HG02798 (cell line): ENCODE measurements around the gene CDH11.
A peak's percentile ranks its signal among the peaks of the same experiment; 100 is the strongest.

ENCODE experiments used
- ATAC-seq: cut with Tn5 transposase; IDR thresholded peaks from one replicate; pipeline ENCODE4 v1.9.1; 2021; ENCODE audit warnings: mild to moderate bottlenecking; ENCODE audit not compliant: unreplicated experiment, poor library complexity

The CDH11 gene, protein sequence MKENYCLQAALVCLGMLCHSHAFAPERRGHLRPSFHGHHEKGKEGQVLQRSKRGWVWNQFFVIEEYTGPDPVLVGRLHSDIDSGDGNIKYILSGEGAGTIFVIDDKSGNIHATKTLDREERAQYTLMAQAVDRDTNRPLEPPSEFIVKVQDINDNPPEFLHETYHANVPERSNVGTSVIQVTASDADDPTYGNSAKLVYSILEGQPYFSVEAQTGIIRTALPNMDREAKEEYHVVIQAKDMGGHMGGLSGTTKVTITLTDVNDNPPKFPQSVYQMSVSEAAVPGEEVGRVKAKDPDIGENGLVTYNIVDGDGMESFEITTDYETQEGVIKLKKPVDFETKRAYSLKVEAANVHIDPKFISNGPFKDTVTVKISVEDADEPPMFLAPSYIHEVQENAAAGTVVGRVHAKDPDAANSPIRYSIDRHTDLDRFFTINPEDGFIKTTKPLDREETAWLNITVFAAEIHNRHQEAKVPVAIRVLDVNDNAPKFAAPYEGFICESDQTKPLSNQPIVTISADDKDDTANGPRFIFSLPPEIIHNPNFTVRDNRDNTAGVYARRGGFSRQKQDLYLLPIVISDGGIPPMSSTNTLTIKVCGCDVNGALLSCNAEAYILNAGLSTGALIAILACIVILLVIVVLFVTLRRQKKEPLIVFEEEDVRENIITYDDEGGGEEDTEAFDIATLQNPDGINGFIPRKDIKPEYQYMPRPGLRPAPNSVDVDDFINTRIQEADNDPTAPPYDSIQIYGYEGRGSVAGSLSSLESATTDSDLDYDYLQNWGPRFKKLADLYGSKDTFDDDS

GRCh38 chr16:65121870-65122723 is at the start of gene CDH11:
Gene CDH11 (minus strand): TSS chr16:65122063. CDS start chr16:65004869, 117,194 bp downstream.
- no peak for ATAC-seq

- ATAC-seq: no peak
Measured at GRCh38 chr16:65154321-65154720, 32.5 kb upstream of the CDH11 start.

DNA sequence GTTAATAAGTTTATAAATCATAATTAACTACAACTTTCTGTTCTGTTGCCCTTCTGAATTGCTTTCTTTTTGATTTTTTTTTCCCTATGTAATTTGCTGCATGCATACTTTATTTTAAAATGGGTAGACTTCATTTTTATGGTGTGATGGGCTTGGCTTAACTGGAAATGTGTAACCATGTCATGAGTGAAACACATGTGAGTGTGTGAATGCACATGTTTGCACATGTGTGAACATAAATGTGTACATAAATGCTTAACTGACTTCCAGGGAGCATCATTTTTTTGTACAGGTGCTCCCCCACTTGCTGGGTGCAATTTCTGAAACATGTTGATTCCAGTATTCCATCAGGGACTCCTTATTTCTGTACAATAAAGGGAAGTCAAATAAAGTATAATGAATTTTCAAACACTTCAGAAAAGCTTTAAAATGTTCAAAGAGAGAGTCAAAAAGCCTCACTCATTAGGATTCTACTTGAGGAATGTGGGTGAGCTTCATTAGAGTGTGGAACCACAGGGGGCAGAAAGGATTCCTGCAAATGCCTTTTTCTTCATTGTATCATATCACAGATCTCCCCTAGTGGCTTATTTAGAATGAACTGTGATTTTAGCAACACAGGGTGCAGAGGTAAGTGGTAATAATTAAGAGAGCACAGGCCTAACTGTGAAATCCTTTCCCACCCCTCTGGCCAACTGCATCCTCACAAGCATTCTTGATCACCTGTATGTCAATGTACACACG is 31.7 kb upstream of the CDH11 start:
- no peak for ATAC-seq

GRCh38 chr16:65148804-65149203 is 26.9 kb upstream of the CDH11 start:
- no peak for ATAC-seq

DNA sequence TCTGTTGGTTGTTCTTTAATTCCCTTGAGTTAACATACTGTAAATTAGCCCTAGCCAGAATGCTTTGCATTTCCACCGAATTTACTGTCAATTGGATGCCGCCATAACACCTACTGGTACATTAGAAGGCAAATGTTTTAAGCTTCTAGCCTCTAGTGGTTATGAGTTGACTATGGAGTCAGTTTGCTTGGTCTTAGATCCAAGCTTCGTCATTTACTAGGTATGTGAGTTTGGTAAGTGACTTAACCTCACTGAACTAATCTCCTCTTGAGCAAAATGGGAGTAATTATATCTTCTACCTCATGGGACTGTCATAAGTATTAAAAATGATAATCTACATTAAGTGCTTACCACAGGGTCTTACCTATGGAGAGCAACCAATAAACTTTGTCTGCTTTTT is 20.4 kb upstream of the CDH11 start:
- no peak for ATAC-seq

DNA sequence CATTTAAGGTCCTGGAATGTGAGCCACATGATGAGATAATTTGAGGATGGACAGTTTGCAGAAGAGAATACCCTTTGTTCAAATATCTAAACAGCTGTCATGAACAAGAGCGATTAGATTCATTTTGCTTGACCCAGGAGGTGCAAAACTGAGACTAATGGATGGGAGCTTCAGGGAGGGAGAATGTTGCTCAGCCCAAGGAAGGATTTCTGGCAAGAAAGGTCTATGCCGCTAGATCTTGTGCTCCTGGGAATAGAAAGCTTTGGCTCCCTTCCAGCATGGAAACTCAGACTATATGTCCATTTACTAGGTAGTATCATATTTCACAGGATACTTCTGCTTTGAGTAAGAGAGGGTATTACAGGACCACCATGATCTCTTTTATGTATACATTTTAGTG is 14.8 kb upstream of the CDH11 start:
- ATAC-seq: no peak

DNA sequence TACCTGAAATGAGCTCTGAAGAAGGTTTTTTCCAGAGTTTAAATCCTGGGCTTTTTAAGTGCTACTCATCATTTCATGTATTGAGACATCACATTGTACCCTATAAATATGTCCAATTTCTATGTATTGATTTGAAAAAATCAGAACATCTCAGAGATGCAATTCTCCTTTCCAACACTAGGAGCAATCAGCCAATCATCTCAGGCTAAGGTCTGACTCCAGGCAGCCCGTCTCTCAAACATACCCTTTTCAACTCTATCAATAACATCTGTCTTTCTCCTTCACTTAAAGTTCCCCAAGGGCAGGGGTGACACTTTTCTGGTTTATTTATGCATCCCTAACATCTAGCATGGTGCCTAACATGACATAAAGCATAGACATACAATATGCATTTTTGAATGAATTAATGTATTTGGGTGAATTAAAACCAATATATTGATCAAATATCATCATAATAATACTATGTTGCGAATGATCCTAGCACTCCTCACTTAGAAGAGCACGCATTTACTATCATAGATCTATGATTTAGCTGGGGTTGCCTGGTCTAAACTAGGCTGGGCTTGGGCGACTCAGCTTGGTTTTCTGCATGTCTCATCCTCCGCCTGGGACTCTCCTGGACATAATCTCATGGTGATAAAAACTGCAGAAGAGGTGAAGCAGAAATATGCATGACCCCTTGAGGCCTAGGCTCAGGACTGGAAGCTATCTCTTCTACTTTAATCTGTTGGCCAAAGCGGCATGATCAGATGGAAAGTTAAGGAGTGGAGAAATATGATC is 5.2 kb upstream of the CDH11 start:
- ATAC-seq: peak; percentile 37

DNA sequence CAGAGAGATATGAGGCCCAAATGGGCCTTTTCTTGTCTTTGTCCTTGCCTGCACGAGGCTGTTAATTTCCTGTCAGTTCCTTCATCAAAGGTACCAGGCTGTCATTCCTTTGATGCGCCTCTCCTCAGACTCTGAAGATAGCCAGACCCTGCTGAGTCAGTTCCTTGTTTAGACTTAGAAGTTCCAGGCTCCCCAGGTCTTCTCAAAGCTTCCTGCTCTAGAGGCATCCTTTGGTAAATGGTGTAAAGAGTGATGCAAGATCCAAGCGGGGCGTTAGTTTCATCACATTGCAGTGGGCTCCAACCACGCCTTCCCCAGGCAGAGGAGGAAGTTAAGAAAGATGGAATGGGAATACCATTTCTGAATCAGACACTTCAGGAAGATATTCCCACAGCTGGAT is 4.0 kb upstream of the CDH11 start:
- ATAC-seq: no peak

GRCh38 chr16:65125322-65125721 is 3.5 kb upstream of the CDH11 start:
- ATAC-seq: no peak

GRCh38 chr16:65124596-65124995 is 2.7 kb upstream of the CDH11 start:
- ATAC-seq: no peak

- ATAC-seq: no peak
Measured at GRCh38 chr16:65124212-65124548, 2.3 kb upstream of the CDH11 start.

GRCh38 chr16:65123396-65124211 is 1.7 kb upstream of the CDH11 start:
- ATAC-seq: no peak

- no peak for ATAC-seq
Measured at GRCh38 chr16:65122724-65123395, 997 bp upstream of the CDH11 start.

DNA sequence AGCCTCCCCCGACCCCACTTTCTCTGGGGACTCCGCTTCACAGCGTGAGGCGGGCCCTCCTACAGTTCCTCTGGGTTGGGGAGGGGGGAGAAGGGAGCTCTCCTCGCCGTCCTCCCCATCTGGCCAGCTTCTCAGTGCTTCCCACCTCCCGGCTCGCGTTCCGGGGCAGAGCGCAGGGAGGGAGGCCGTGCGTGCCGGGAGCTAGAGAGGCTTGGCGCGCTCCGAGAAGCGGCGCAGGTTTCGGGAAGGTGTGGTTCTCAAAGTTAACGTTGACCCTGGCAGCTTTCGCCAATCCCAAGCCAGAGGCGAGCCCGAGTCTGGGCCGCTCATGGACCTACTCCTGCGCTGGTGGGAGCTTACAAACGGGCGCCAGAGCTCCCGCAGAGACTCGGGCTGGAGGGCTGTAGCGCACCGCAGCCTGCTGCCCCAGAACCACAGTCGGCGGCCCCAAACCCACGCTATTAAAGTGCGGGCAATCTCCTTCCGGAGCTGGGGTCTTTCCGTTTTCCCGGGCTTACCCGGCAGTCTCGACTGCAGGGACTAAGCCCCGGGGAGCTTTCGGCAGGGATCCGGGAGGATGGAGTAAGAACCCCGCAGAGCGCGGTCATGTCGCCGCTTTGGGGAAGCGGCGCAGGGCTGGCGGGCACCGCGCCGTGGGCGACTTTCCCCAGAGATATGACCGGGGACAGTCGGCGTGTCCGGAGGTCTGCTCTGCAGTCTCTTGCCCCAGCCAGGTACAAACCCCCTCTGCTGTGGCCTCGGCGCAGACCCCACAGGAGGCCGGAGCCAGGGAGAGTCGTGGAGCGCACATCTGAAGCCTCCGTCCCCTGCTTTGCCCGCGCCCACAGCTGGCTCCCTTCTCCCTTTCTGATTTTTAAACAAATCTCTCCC is 787 bp downstream of the CDH11 start:
- ATAC-seq: no peak

GRCh38 chr16:65120461-65120830 is 1.4 kb downstream of the CDH11 start:
- no peak for ATAC-seq

- ATAC-seq: no peak
Measured at GRCh38 chr16:65119901-65120401, 1.9 kb downstream of the CDH11 start.

- no peak for ATAC-seq
Measured at GRCh38 chr16:65119435-65119834, 2.4 kb downstream of the CDH11 start.
